ENCODE results near the gene ZFP28. TPM values are rescaled to one million over a fixed set of nuclear protein-coding genes. Genes with fewer than 3 reads are reported as not detected.

The ZFP28 gene
- total and polyA plus RNA-seq, 2 donors (not counting 3 experiments of a cell fraction or from before 2014, with no cell fraction given), result 1.8 to 5.4 TPM

GRCh38 chr19:56537442-56537841 lies 1.3 kb upstream of the ZFP28 start:
- no peaks in the 10 kb centered on the region for H3K79me2 ChIP-seq (ENCODE audit: control insufficient read depth, insufficient read depth, low read length)
- H3K9me1 ChIP-seq (replicated peaks; ENCODE audit: control insufficient read depth, extremely low read depth, insufficient read depth, low read length), result no peaks in the 10 kb centered on the region
- H2AFZ ChIP-seq (ENCODE audit: low read depth, low read length), result peak overlapping the region; percentile 99
- dilution Hi-C loops (cut with MboI; ENCODE audit: extremely low pct_ligation_motif_present, low sequenced_read_pairs) (no loop called here), intact Hi-C loops (cut with micrococcal nuclease) (no loop called here)
- H3K4me3 ChIP-seq (replicated peaks in 1 of 3; ENCODE audit: insufficient read depth in 1 of 3, low read depth in 1 of 3, low read length in 3 of 3), result no peak overlapping the region
- FAIRE-seq (no peak), DNase-seq (ENCODE audit: low read depth, low spot score) (no peak)
- H4K20me1 ChIP-seq (replicated peaks; ENCODE audit: control insufficient read depth, extremely low read depth, insufficient read depth, low read length), result no peaks in the 10 kb centered on the region
- no peak overlapping the region for H3K4me2 ChIP-seq (ENCODE audit: insufficient read depth, low read length)
- ChIA-PET POLR2A (no interaction called here), CTCF (no interaction called here)
- no peak overlapping the region for H3K27ac ChIP-seq (ENCODE audit: insufficient read depth, low read depth, low read length)
- no peaks in the 10 kb centered on the region for H3K27me3 ChIP-seq (ENCODE audit: control insufficient read depth in 2 of 2, insufficient read depth in 2 of 2, low read length in 2 of 2)
- H3K9me3 ChIP-seq (replicated peaks; ENCODE audit: control insufficient read depth, insufficient read depth, low read length), result no peaks in the 10 kb centered on the region
- BruUV-seq (replicated peaks), result no TSS peak
- H3K4me1 ChIP-seq (ENCODE audit: control insufficient read depth, extremely low read depth, insufficient read depth, low read length), result peaks cover 9% of the 10 kb centered on the region
- no peak overlapping the region for H3K9ac ChIP-seq (replicated peaks; ENCODE audit: extremely low read depth, insufficient read depth, low read length)
- TF ChIP-seq GATA2 (IDR thresholded peaks at IDR 0.05; ENCODE audit: insufficient read depth, insufficient read length, low read depth, low read length) (no peak), POLR2AphosphoS5 (IDR thresholded peaks at IDR 0.05; ENCODE audit: insufficient read depth, low read depth, low read length) (no peak), MAX (IDR thresholded peaks at IDR 0.05; ENCODE audit: insufficient read depth, insufficient read length) (no peak), JUN (IDR thresholded peaks at IDR 0.05; ENCODE audit: borderline replicate concordance, insufficient read depth, insufficient read length, low read depth) (no peak), MYC (IDR thresholded peaks at IDR 0.05; ENCODE audit: low read depth, low read length) (no peak), CTCF (IDR thresholded peaks at IDR 0.05; ENCODE audit: extremely low read depth in 1 of 2, insufficient read depth in 1 of 2, low read depth in 1 of 2, low read length in 2 of 2) (no peak)
- no peaks in the 10 kb centered on the region for H3K36me3 ChIP-seq (ENCODE audit: control insufficient read depth in 2 of 2, extremely low read depth in 1 of 2, insufficient read depth in 2 of 2, low read length in 2 of 2)
